Ishikawa (cell line): ENCODE measurements around the gene HNF1A.

ENCODE experiments used
- CEBPB ChIP-seq: IDR thresholded peaks from 2 replicates; pipeline ENCODE4 v1.6.1; 2012
- CREB1 ChIP-seq: IDR thresholded peaks from 2 replicates; pipeline ENCODE4 v1.6.1; 2012; ENCODE audit warnings: low read depth
- EGR1 ChIP-seq: IDR thresholded peaks from 2 replicates; pipeline ENCODE4 v1.6.1; 2012
- EP300 ChIP-seq: IDR thresholded peaks from 2 replicates; pipeline ENCODE4 v1.6.1; 2012; ENCODE audit warnings: borderline replicate concordance
- FOXM1 ChIP-seq: IDR thresholded peaks from 2 replicates; pipeline ENCODE4 v1.6.1; 2012; ENCODE audit warnings: low read depth, borderline replicate concordance
- NFIC ChIP-seq: IDR thresholded peaks from 2 replicates; pipeline ENCODE4 v1.6.1; 2012
- RAD21 ChIP-seq: IDR thresholded peaks from 2 replicates; pipeline ENCODE4 v1.6.1; 2012; ENCODE audit warnings: low read depth
- TAF1 ChIP-seq: IDR thresholded peaks from 2 replicates; pipeline ENCODE4 v1.6.1; 2012; ENCODE audit warnings: low read depth, mild to moderate bottlenecking
- TCF12 ChIP-seq: IDR thresholded peaks from 2 replicates; pipeline ENCODE4 v1.6.1; 2012; ENCODE audit warnings: low read depth
- TEAD4 ChIP-seq: IDR thresholded peaks from 2 replicates; pipeline ENCODE4 v1.6.1; 2012
- YY1 ChIP-seq: IDR thresholded peaks from 2 replicates; pipeline ENCODE4 v1.6.1; 2012; ENCODE audit warnings: low read depth
- ZBTB7A ChIP-seq: IDR thresholded peaks from 2 replicates; pipeline ENCODE4 v1.6.1; 2012; ENCODE audit warnings: low read depth
- TF ChIP-seq, protein P1 (sequence below): IDR thresholded peaks from 2 replicates; pipeline ENCODE4 v1.6.1; 2012
- TF ChIP-seq, protein P2 (sequence below): IDR thresholded peaks from 2 replicates; pipeline ENCODE4 v1.6.1; 2012; ENCODE audit warnings: low read depth, mild to moderate bottlenecking
- TF ChIP-seq, protein P3 (sequence below): IDR thresholded peaks from 2 replicates; pipeline ENCODE4 v1.6.1; 2012

HNF1A gene

DNA sequence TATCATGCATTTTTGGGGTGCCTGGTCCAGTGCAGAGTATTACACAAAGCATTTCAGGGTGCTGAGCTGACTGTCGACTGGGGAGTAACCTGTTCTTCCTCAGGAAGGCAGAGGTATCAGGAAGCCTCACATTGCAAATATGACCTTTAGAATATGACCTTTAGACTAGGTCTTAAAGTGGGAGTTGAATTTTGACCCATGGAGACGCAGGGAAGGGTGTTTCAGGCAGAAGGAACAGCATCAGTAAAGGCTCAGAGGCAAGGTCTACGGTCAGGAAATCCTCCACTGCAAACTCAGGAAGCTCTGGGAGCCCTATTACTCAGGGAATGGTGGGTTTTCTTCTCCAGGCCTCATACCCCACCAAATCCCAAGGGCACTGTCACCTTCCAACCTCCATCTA is 11.3 kb downstream of the HNF1A start:
- TF ChIP-seq, protein P1, sequence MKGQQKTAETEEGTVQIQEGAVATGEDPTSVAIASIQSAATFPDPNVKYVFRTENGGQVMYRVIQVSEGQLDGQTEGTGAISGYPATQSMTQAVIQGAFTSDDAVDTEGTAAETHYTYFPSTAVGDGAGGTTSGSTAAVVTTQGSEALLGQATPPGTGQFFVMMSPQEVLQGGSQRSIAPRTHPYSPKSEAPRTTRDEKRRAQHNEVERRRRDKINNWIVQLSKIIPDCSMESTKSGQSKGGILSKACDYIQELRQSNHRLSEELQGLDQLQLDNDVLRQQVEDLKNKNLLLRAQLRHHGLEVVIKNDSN, result no peak
- TF ChIP-seq, protein P2, sequence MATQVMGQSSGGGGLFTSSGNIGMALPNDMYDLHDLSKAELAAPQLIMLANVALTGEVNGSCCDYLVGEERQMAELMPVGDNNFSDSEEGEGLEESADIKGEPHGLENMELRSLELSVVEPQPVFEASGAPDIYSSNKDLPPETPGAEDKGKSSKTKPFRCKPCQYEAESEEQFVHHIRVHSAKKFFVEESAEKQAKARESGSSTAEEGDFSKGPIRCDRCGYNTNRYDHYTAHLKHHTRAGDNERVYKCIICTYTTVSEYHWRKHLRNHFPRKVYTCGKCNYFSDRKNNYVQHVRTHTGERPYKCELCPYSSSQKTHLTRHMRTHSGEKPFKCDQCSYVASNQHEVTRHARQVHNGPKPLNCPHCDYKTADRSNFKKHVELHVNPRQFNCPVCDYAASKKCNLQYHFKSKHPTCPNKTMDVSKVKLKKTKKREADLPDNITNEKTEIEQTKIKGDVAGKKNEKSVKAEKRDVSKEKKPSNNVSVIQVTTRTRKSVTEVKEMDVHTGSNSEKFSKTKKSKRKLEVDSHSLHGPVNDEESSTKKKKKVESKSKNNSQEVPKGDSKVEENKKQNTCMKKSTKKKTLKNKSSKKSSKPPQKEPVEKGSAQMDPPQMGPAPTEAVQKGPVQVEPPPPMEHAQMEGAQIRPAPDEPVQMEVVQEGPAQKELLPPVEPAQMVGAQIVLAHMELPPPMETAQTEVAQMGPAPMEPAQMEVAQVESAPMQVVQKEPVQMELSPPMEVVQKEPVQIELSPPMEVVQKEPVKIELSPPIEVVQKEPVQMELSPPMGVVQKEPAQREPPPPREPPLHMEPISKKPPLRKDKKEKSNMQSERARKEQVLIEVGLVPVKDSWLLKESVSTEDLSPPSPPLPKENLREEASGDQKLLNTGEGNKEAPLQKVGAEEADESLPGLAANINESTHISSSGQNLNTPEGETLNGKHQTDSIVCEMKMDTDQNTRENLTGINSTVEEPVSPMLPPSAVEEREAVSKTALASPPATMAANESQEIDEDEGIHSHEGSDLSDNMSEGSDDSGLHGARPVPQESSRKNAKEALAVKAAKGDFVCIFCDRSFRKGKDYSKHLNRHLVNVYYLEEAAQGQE, result no peak
- TF ChIP-seq YY1 (no peak), RAD21 (no peak), TAF1 (no peak), FOXM1 (no peak), TEAD4 (no peak)

DNA sequence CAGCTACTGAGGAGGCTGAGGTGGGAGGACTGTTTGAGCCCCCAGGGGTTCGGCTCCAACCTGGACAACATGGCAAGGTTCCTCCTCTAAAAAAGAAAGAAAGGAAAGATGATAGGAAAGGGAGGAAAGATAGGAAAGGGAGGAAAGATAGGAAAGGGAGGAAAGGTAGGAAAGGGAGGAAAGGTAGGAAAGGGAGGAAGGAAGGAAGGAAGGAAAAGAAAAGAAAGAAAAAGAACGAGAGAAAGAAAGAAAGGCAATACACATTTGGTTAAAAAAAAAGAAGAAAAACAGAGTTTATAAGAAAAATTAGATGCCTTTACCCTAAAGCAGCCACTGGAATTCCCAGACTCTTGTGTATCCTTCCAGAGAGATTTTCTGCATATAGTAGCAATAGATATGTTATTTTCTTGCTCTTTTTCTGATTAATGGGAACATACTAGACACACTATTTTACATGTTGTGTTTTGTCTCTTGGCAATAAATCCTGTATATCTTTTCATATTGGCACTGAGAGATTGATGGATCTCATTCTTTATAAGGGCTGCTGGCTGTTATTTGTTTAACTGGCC is 12.2 kb downstream of the HNF1A start:
- TF ChIP-seq, protein P3, sequence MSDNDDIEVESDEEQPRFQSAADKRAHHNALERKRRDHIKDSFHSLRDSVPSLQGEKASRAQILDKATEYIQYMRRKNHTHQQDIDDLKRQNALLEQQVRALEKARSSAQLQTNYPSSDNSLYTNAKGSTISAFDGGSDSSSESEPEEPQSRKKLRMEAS, result no peak
- TF ChIP-seq, protein P1, result no peak
- TF ChIP-seq YY1 (no peak), ZBTB7A (no peak), TEAD4 (no peak), TAF1 (no peak), TCF12 (no peak), FOXM1 (no peak), NFIC (no peak), EGR1 (no peak), CREB1 (no peak), RAD21 (no peak), CEBPB (no peak), EP300 (no peak)
- TF ChIP-seq, protein P2, result no peak

DNA sequence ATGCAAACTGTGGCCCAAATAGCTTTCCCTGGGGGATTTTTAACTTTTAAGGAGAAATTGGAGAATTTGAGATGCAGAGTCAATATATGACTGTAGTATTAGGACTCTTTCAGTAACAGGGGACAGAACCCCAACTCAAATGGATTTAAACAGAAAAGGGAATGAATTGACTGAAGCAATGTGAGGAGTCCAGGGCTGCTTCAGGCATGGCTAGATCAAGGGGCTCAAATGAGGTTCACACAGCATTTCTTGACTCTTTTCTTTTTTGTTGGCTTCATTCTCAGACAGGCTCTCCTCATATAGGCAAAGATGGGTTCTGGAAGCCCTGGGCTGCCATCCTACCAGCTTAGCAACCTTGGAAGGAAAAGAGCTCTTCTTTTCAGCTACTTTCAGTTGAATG is 13.6 kb downstream of the HNF1A start:
- TF ChIP-seq, protein P2, result no peak
- no peak for TF ChIP-seq TCF12
- TF ChIP-seq, protein P3, result no peak
- no peak for TF ChIP-seq YY1
- no peak for TF ChIP-seq TEAD4
- TF ChIP-seq, protein P1, result no peak
- TF ChIP-seq CREB1, result no peak
- no peak for TF ChIP-seq EGR1
- no peak for TF ChIP-seq RAD21

DNA sequence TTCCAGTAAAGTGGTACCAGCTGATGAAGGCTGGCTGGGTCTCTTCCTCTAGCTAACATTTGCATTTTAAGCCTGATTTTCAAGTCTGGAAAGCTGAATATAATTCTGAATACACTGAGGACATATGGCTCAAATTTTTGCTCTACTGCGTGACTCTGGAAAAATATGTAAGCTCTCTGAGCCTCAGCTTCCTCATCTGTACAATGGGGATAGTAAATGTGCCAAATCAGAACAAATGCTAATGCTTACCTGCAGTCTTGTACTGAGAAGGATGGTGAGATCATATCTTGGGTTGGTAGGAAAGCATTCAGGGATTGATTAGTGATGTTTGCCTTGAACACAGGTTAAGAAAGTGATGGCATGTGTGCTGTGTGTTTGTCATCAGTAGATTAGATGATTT is 14.6 kb downstream of the HNF1A start:
- TF ChIP-seq EP300, result no peak
- TF ChIP-seq CREB1, result no peak
- no peak for TF ChIP-seq FOXM1
- TF ChIP-seq ZBTB7A, result no peak
- TF ChIP-seq, protein P3, result no peak
- TF ChIP-seq RAD21, result no peak
- no peak for TF ChIP-seq NFIC
- TF ChIP-seq, protein P2, result no peak
- TF ChIP-seq, protein P1, result no peak
- TF ChIP-seq CEBPB, result no peak
- TF ChIP-seq TAF1, result no peak
- TF ChIP-seq TCF12, result no peak
- TF ChIP-seq EGR1, result no peak
- no peak for TF ChIP-seq YY1
